GM12864 (cell line): Measurements from ENCODE around the gene CDH18.

Experiments
- DNase-seq: peaks from one replicate; pipeline ENCODE4 v3.0.0-alpha.2; 2011; ENCODE audit warnings: low read depth
- H3K4me3 ChIP-seq: 2 replicates; pipeline ENCODE4 v1.5.1; 2011; ENCODE audit warnings: mild to moderate bottlenecking, low read depth, low read length, control low read depth
- TF ChIP-seq, protein P1 (sequence below): IDR thresholded peaks from 2 replicates; pipeline ENCODE4 v1.5.1; 2011; ENCODE audit warnings: low read depth, mild to moderate bottlenecking, moderate library complexity, low read length, control low read depth, inconsistent platforms; ENCODE audit errors: missing control alignments

Gene CDH18

DNA sequence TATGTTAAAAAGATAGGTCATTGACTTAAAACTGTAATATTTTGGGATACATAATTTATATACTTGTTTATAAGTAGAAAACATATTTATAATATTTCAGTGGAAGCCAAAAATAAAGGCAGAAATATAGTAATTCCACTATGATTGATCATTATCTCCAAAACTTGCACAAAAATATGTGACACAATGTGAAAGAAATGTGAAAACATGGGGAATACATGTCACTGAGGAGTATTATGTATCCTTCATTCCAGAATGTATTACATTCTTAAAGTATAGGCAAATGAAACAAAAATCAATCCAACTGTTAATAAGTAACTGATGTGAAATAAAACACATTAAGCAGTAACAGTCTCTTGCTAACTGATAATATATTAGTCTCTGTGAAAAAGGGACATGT is 236.7 kb downstream of the CDH18 start:
- TF ChIP-seq, protein P1, sequence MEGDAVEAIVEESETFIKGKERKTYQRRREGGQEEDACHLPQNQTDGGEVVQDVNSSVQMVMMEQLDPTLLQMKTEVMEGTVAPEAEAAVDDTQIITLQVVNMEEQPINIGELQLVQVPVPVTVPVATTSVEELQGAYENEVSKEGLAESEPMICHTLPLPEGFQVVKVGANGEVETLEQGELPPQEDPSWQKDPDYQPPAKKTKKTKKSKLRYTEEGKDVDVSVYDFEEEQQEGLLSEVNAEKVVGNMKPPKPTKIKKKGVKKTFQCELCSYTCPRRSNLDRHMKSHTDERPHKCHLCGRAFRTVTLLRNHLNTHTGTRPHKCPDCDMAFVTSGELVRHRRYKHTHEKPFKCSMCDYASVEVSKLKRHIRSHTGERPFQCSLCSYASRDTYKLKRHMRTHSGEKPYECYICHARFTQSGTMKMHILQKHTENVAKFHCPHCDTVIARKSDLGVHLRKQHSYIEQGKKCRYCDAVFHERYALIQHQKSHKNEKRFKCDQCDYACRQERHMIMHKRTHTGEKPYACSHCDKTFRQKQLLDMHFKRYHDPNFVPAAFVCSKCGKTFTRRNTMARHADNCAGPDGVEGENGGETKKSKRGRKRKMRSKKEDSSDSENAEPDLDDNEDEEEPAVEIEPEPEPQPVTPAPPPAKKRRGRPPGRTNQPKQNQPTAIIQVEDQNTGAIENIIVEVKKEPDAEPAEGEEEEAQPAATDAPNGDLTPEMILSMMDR = no peak
- DNase-seq = no peak
- no peak overlapping the region for H3K4me3 ChIP-seq

DNA sequence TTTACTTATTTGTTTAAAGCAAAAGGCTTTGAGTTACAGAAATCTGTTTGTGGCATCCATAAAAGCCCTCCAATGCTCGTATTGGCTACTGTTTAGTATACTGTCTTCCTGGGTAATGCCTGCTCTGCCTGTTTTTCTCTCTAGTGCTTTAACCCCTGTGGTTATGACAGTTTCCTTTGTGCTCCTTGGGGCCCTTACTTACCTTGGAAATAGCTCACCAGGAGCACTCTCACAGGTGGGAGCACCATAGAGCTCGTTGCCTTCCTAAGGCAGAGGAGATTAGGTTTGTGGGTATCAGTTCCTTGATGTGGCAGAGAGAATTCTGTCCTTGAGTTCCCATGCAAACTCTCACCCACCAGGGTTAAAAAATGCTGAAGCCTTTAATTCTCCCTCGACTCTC is 242.8 kb downstream of the CDH18 start:
- no peak overlapping the region for H3K4me3 ChIP-seq
- DNase-seq = no peak
- TF ChIP-seq, protein P1 = no peak

DNA sequence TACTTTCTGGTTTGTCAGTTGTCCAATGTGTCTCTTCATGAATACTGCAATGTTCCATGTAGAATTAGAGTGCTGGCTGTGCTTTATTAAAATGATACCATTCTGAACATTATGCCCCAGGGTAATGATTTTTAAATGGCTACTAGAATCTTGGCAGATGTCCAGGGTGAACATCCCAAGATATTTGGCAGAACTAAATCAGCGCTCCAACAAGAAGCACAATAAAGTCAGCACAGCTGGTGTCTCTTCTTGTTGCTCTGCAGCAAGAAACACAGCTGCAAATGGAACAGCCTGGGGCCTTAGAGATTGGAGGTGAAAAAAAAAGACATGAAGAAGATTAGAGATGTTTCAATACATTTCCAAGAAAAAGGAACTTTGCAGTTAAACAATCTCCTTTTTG is 248.3 kb downstream of the CDH18 start:
- TF ChIP-seq, protein P1 = no peak
- no peak for DNase-seq
- no peak overlapping the region for H3K4me3 ChIP-seq

DNA sequence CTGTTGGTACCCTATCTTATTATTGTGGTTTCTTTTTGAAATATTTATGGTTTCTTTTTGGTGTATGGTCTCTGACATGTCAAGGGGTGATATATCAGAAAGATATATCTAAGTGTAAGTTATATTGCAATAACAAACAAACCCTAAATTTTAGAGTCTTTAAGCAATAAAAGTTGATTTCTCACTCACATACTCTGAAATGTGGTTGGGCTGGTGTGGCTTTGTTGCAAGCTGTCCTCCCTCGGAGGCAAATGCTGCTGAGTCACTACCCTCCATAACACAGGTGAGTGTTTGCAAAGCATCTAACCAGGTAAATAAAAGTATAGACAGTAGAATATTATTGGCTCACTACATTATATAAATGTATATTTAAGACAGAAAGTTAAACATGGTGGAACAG is 253.2 kb downstream of the CDH18 start:
- TF ChIP-seq, protein P1 = no peak
- no peak for DNase-seq
- no peak overlapping the region for H3K4me3 ChIP-seq

DNA sequence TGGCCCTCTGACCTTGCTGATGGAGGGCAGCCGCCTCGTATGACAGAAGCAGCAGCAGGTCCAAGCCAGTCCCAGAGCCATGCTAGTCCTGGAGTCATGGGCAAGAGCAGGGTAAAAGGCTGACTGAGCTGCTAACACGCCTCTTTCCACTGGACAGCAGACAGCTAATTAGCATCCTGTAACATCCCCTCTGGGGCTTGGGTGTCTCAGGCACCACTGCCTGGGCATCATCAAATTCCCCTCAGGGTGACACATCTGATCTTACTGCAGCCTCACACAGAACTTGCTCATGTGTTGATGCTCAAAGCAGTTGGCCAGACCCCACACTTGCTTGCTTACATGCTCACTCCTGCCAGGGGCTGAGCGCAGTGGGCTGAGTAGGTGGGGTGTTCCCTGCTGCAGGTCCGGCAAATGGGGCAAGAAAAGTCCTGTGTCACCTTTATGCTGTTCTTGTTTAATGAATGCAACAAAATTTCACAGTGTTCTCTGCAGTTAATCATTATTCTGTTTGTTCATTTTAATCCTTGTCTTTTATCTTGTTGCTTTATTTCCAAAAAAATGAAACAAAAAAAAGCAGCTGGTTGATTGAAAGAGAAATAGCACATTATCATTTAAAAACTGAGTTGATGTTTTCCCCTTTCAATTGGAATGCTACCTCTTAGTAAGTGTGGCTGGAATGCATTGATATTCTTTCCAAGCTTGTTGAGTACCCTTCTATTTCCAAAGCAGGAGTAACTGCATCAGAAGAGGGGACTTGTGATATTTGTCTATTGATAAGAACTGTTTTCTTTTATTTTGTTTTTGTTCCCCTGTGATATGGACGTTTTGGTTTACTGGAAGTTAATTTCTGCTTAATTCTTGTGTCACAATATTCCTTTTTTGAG is 254.1 kb downstream of the CDH18 start:
- DNase-seq = no peak
- H3K4me3 ChIP-seq = no peak overlapping the region
- TF ChIP-seq, protein P1 = no peak

DNA sequence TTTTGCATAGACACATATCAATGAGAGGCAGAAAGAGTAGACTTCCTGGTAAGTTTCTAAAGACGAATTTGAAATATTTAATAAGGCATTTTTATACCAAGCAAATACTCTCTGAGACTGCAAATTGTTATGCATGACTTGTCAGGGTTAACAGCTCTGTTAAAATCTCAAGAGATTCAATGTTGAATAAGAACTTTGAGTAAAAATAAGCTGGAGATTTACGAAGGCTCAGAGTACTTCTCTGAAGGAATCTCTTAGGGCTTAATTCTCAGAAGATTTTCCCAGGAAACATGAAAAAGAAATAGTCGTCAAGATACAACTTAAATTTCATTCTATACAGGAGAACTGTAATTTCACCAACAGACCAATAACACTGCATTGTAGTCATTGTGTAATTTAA is 259.4 kb downstream of the CDH18 start:
- TF ChIP-seq, protein P1 = no peak
- no peak for DNase-seq
- no peak overlapping the region for H3K4me3 ChIP-seq

DNA sequence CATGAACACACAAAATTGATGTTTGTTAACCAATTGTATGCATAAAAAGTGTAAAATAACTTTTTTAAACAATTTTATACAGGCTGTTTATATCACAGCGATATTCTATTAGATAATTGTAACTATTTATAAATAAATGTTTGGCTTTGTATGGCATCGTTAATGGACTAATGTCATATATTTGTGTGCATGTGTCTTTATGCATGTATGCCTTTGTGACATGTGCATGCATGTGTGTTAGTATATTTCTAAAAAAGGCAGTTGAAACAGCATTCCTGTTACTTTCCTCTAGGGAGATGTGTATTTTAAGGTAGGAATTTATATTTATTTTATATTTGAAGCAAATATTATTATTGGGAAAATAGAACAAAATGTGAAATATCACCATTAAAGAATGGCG is 268.9 kb downstream of the CDH18 start:
- TF ChIP-seq, protein P1 = no peak
- no peak overlapping the region for H3K4me3 ChIP-seq
- no peak for DNase-seq
